GM12873 (cell line): Measurements from ENCODE around the gene ALG5.

Source experiments
- CTCF ChIP-seq: IDR thresholded peaks from 2 replicates; pipeline ENCODE4 v1.5.1; 2012; ENCODE audit warnings: low read depth, mild to moderate bottlenecking, moderate library complexity, low read length, control low read depth; ENCODE audit not compliant: insufficient read depth; ENCODE audit errors: missing control alignments

ALG5 gene

GRCh38 chr13:36919833-36920615 is 79.1 kb downstream of the ALG5 start, which contains the start of gene SMAD9:
Gene SMAD9, minus strand, starts transcription at chr13:36920238. Its CDS starts 40,549 bp downstream, at chr13:36879689.
- TF ChIP-seq CTCF = no peak

DNA sequence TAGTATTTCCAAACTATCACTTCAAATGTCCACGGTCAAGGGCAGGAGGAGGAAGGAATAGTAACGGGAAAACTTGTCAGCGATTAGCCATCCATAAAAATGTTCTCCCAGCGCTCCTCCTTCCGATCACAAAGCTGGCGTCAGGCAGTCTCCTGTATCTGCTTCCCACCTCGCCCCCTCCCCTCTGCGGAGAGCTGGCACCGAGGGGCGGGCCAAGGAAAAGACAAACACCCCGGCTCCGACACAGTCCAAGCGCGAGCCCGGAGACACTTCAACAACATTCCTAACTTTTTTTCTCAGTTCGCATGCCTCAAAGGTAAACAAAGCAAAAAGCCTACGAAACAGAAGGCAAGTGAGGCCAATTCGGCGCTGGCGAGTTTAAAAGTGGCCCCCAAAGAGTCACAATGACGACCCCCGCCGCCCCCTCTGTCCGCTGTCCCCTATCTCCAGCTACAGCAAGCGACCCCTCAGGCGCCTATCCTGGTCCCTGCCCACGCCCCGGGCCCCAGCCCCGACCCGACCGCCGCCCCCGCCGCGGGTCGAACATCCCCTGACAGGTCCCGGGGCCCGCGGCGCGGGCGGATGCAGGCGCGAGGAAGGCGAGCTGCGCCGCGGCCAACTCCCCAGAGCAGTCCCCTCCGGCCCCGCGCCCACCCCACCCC is 79.8 kb downstream of the ALG5 start:
- no peak for TF ChIP-seq CTCF

DNA sequence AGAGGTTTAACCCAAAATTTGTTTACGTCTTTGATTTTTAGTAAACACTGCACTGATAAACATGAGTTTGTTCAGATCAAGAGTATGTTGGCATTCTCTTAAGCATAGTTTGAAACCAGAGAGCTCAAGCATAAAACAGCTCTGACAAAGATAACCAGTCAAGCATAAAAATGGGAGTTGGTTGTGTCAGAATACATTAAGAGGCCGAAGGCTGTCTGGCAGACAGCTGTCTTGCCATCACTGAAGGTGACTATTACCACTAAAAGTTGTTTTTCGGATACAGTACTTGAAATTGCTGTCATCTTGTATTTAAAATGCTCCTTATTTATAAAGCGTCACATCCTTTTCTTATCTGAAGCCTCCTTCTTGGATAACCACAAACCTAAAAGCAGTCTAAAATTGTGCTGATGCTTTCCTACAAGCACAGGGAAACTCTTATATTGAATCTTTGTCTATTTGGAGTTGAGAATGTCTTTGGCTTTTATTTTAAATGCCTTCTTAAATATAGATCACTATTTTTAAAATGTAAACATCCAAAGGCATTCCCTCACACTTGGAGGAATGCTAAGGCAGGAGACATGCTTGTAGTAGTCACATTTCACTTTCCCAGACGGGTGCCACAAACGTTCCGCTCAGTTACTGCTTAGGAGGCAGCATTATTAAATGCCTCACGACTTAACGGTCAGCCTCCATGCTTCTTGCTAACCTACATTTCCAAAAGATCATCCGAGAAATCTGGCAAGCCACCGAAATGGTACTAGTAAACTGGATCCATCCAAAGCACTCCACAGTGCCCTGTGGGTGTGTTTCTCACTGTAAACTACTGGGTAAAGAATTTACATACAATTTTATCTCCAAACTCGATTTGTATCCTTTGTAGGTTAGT is 80.7 kb downstream of the ALG5 start:
- no peak for TF ChIP-seq CTCF

DNA sequence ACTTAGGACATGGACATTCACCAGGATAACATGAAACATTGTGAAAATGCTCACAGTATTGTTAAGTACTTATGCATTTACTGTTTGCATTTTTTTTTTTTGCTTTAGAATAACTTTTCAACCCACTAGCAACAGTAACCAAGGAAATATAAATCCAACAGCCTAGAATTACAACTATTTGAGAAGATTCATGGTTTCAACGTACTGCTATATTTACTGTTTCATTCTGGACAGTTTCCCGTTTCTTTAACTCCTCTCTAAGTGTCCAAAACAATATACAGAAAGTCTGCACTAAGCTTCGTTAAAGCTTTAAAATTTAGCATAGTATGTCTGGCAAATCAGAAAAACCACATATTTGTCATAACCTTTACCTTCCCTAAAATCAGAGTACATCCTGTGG is 81.8 kb downstream of the ALG5 start:
- no peak for TF ChIP-seq CTCF

- TF ChIP-seq CTCF = no peak
These were observed 83.1 kb downstream of the ALG5 start for GRCh38 chr13:36915896-36916640.

GRCh38 chr13:36915106-36915505 is 84.0 kb downstream of the ALG5 start:
- no peak for TF ChIP-seq CTCF

GRCh38 chr13:36914648-36915047 is 84.5 kb downstream of the ALG5 start:
- TF ChIP-seq CTCF = no peak
